Tibial nerve (tissue), 3 donors: ENCODE results near the gene COL4A6.

Experiments used
- POLR2A ChIP-seq, 2 donors: fragments of 450-650 bp; IDR thresholded peaks; one replicate each; pipeline ENCODE4 v1.6.1; 2017; ENCODE audit warnings: antibody characterized with exemption in 2 of 2, mild to moderate bottlenecking in 2 of 2, moderate library complexity in 2 of 2
- TF ChIP-seq, protein P1 (sequence below), 5 experiments: fragments of 200-600 bp in 3 of 5; fragments of 450-650 bp in 2 of 5; sonication (generic) in 3 of 5; IDR thresholded peaks; one replicate each; pipeline ENCODE4 v1.5.1; 2016 to 2019; ENCODE audit warnings: antibody characterized with exemption in 5 of 5, mild to moderate bottlenecking in 3 of 5, moderate library complexity in 2 of 5

DNA sequence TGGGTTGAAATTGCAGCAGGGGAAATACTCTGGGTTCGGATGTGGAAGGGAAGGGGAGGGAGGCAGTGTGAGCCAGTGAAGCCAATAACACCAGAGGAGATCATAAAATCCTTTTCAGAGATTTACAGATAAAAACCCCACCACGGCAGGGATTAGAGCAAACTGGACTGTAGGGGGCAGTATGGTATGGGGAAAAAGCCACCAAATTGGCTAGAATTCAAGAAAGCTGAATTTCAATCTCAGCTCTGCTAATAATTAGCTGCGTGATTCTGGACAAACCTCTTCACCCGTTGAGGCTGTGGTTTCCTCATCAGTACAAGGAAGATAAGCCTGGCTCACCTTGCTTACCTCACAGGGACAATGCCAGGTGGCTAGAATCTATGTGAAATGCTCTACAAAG is 238.5 kb downstream of the COL4A6 start:
- no peak for TF ChIP-seq POLR2A (IDR thresholded peaks at IDR 0.05)
- TF ChIP-seq, protein P1, sequence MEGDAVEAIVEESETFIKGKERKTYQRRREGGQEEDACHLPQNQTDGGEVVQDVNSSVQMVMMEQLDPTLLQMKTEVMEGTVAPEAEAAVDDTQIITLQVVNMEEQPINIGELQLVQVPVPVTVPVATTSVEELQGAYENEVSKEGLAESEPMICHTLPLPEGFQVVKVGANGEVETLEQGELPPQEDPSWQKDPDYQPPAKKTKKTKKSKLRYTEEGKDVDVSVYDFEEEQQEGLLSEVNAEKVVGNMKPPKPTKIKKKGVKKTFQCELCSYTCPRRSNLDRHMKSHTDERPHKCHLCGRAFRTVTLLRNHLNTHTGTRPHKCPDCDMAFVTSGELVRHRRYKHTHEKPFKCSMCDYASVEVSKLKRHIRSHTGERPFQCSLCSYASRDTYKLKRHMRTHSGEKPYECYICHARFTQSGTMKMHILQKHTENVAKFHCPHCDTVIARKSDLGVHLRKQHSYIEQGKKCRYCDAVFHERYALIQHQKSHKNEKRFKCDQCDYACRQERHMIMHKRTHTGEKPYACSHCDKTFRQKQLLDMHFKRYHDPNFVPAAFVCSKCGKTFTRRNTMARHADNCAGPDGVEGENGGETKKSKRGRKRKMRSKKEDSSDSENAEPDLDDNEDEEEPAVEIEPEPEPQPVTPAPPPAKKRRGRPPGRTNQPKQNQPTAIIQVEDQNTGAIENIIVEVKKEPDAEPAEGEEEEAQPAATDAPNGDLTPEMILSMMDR (IDR thresholded peaks at IDR 0.05), result peak; percentile 11 to 39 (median 31)
